ENCODE data around the gene GPR78.

DNA sequence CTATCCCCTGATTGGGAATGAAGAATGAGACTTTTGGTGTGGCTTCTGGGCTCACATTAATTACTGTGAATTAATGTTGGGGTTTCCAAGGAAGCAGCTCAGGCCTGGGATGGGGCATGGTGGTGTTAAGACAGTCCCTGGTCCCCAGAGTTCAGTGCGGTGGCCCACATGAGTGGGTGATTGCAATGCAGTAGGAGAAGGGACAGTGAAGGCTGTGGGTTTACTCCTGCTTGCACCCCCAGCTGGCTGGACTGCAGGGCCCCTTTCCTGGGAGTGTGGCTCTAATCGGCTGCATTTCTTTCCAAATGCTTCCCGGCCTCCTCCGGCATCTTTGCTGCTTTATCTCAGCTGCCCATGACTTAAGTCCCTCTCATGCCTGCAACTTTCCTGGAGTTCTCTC, 28.2 kb upstream of the GPR78 start:
- TF ChIP-seq CTCF (IDR thresholded peaks at IDR 0.05), result no peak
- TF ChIP-seq TAF1 (IDR thresholded peaks at IDR 0.05; ENCODE audit: borderline replicate concordance, low read depth, low read length), result no peak

All from SK-N-SH (cell line).